ENCODE measurements around the gene SAPCD1.

Gene SAPCD1

GRCh38 chr6:31770860-31771259, 8.4 kb downstream of the SAPCD1 start:
- TF ChIP-seq CTCF (IDR thresholded peaks at IDR 0.05) = no peak

- TF ChIP-seq CTCF (IDR thresholded peaks at IDR 0.05) = no peak
Observed at GRCh38 chr6:31771992-31772358, 9.5 kb downstream of the SAPCD1 start.

- no peak for TF ChIP-seq CTCF (IDR thresholded peaks at IDR 0.05)
Observed at GRCh38 chr6:31775184-31775583, 12.7 kb downstream of the SAPCD1 start.

- no peak for TF ChIP-seq CTCF (IDR thresholded peaks at IDR 0.05)
Observed at GRCh38 chr6:31775633-31776484, 13.4 kb downstream of the SAPCD1 start.

- no peak for TF ChIP-seq CTCF (IDR thresholded peaks at IDR 0.05)
Observed at GRCh38 chr6:31776485-31776988, 14.1 kb downstream of the SAPCD1 start.

- TF ChIP-seq CTCF (IDR thresholded peaks at IDR 0.05) = no peak
Observed at GRCh38 chr6:31776989-31777666, 14.7 kb downstream of the SAPCD1 start, which contains the start of gene VWA7. Gene VWA7 (minus strand): TSS chr6:31777328. CDS start chr6:31776779, 549 bp downstream.

- no peak for TF ChIP-seq CTCF (IDR thresholded peaks at IDR 0.05)
Observed at GRCh38 chr6:31777667-31778050, 15.2 kb downstream of the SAPCD1 start.

All from LNCAP (cell line).